Measurements from ENCODE around the gene SSTR5. TPM values are rescaled to one million over a fixed set of nuclear protein-coding genes. Genes with fewer than 3 reads are reported as not detected.

Gene SSTR5
- total RNA-seq, 1 donor from 2014 or later: 0.57 TPM

DNA sequence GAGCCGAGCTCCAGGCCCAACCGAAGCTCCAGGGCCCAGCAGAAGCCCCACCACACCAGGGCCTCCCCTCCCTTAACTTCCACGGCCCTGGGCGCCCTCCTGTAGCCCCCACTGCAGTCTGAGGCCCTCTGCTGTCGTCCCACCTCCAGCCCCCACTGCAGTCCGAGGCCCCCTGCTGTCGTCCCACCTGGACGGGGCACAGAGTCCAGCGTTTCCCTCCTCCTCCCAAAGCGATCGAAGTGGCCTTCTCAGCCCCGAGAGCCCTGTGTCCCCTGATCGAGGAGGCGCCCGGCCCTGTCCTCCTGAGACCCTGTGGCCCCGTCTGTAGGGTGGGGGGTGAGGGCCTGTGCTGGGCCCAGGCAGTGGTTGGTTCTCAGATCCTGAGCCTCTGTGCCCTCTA is 54.6 kb downstream of the SSTR5 start:
- intact Hi-C loops (cut with DNase I): no loop called here

GRCh38 chr16:1127971-1128715 is 55.6 kb downstream of the SSTR5 start:
- intact Hi-C loops (cut with DNase I): no loop called here
- no peak for DNase-seq (ENCODE audit: low spot score)

More for the DNA sequence above, 54.6 kb downstream of the SSTR5 start:
- no peak for DNase-seq (ENCODE audit: low spot score)

DNA sequence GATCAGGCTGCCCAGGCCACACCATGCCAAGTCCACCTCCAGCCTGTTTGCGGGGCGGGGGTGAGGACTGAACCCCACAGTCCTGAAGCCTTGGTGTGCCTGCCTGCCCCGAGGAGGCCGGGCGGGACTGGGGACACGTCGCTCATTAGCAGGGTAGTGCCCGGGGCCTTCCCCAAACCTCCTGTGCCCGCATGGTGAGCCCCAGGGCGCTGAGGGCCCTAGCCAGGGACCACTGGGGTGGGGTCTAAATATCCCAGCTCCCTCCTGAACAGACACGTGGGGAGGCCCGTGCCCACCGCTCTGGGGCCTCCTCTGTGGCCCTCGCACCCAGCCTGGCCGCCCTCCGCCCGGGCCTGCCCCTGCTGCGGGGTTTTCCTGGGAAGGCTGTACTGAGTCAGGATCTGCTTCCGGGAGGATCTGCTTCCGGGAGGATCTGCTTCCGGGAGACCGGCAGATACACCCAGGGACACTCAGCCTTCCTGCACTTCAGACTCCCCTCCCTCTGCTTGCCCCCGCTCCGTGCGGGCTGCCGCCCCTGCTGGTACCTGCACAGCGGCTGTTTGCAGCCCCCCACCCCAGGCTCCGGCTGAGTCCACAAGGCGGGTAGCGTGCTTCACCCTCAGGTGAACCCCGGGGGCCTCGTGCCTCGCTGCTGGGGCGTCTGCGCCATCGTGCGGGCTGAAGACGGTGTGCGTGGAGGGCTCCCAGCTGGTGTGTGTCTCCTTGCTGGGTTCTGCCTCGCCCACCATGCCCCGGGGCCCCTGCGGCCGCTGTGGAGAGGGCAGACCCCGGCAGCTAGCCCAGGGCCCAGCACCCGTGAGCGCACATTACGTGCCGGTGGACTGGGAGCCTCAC is 56.8 kb downstream of the SSTR5 start:
- intact Hi-C loops (cut with DNase I): no loop called here
- DNase-seq (ENCODE audit: low spot score): no peak

- intact Hi-C loops (cut with DNase I): no loop called here
- no peak for DNase-seq (ENCODE audit: low spot score)
Observed at GRCh38 chr16:1130382-1130781, 57.8 kb downstream of the SSTR5 start.

Other genes with a start within 250 kb of the SSTR5 start
- 8.4 TPM for gene LMF1, start 101.8 kb upstream of the SSTR5 start, total RNA-seq
- 1.8 TPM for gene SOX8, start 91.0 kb upstream of the SSTR5 start, total RNA-seq
- gene C1QTNF8, start 23.5 kb downstream of the SSTR5 start, total RNA-seq: not detected
- gene CACNA1H, start 80.4 kb downstream of the SSTR5 start, total RNA-seq: 4.7 TPM
- not detected for gene TPSG1, start 152.5 kb downstream of the SSTR5 start, total RNA-seq
- 5.5 TPM for gene TPSB2, start 157.4 kb downstream of the SSTR5 start, total RNA-seq
- gene TPSAB1, start 168.0 kb downstream of the SSTR5 start, total RNA-seq: 4.1 TPM
- not detected for gene TPSD1, start 183.3 kb downstream of the SSTR5 start, total RNA-seq
- gene UBE2I, start 236.9 kb downstream of the SSTR5 start, total RNA-seq: 86.6 TPM

All from cardiac septum (tissue), 1 donor.